ENCODE measurements around the gene NME5. TPM values are rescaled to one million over a fixed set of nuclear protein-coding genes. Genes with fewer than 3 reads are reported as not detected.
A peak's percentile ranks its signal among the peaks of the same experiment; 100 is the strongest.
"Not testable (repeated sequence)": the region's sequence is repeated elsewhere in the genome, so short reads cannot be mapped to it uniquely, and the experiment has no call there.

NME5 gene
- 13.0 TPM for total RNA-seq

- no peak for FAIRE-seq
Observed at GRCh38 chr5:138138949-138139780, at the start of gene NME5. Gene NME5, minus strand, starts transcription at chr5:138139428. Its CDS starts 648 bp downstream, at chr5:138138780.

GRCh38 chr5:138188626-138189025, 49.4 kb upstream of the NME5 start:
- DNase-seq (ENCODE audit: low spot score in 2 of 2) (no peak), FAIRE-seq (no peak)

More at GRCh38 chr5:138138949-138139780, at the start of gene NME5:
- peak; percentile 52 to 57 for DNase-seq (ENCODE audit: low spot score in 2 of 2)

DNA sequence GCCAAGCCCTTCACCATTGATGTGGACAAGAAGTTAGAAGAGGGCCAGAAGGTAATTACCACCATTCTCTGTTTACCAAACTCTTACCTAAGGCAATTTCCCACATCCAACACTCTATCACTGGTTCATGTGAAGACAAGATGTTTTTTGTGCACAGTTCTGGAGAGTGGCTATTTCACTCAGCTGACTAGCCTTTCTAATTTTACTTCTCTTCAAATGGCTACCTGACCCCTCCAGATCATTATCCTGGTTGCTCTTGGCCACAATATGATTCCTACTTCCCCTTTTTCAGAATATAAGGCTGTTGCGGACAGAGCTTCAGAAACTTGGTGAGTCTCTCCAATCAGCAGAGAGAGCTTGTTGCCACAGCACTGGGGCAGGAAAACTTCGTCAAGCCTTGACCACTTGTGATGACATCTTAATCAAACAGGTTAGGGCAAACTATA, 46.8 kb upstream of the NME5 start:
- DNase-seq (ENCODE audit: low spot score in 2 of 2) (no peak), FAIRE-seq (no peak)

- no peak for DNase-seq (ENCODE audit: low spot score in 2 of 2)
- FAIRE-seq, result no peak
Observed at GRCh38 chr5:138182808-138183207, 43.6 kb upstream of the NME5 start.

GRCh38 chr5:138180841-138181240, 41.6 kb upstream of the NME5 start:
- DNase-seq (ENCODE audit: low spot score in 2 of 2) (no peak), FAIRE-seq (no peak)

DNA sequence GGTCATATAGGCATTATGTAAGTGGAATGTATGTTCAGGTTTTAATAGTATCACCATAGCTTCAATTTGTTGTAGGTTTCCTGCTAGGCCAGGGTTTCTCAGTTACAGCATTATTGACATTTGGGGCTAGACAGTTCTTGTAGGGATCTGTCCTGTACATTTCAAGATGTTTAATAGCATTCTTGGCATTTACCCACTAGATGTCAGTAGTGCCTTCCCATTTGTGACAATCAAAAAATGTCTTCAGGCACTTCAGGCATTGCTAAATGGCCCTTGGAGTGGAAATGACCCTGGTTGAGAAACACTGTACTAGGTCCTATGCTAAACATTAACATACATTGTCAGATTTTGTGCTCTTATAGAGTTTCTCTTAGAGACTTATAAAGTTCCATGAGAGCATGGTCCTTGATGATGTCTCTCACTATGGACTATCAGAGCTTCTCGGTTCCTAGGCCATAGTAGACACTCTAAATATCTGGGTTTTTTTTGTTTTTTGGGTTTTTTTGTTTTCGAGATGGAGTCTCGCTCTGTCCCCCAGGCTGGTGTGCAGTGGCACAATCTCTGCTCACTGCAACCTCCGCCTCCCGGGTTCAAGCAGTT, 41.1 kb upstream of the NME5 start:
- FAIRE-seq (no peak), DNase-seq (ENCODE audit: low spot score in 2 of 2) (no peak)

GRCh38 chr5:138179277-138179857, 40.1 kb upstream of the NME5 start:
- FAIRE-seq (no peak), DNase-seq (ENCODE audit: low spot score in 2 of 2) (no peak)

DNA sequence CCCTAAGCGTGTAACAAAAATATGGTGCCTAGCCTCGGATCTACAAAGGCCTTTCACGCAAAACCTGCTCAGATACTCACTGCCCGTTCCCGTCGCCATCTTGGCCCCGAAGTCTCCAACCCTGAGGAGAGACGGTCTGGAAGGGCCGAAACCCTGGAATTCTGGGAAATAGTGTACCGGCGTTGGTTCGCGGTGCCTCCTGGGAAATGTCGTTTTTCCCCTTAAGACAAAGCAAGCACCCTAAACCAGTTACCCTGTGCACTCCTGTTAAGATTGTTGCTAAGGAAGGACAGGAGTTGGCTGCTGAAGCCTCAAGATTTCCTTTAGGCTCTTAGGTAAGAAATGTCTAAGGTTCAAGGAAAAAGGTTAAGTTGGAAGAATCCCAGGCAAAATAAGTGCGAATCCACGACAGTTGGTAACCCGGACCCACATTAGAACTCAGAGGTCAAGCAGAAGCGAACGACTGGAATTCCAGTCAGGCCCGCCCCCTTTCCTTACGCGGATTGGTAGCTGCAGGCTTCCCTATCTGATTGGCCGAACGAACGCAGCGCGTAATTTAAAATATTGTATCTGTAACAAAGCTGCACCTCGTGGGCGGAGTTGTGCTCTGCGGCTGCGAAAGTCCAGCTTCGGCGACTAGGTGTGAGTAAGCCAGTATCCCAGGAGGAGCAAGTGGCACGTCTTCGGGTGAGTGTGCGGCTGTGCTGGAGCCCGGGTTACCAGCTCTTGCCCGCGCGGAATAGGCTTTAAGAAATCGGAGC, 39.5 kb upstream of the NME5 start, which contains the start of the genes BRD8 and KIF20A:
Gene BRD8 (minus strand): TSS at position 115 of the 761 bp plus-strand sequence. CDS start 16 bp downstream, at position 99.
Gene KIF20A (plus strand): TSS at position 597 of the 761 bp plus-strand sequence. CDS start 569 bp downstream, outside the sequence.
- DNase-seq (ENCODE audit: low spot score in 2 of 2) (peak; percentile 75 to 90), FAIRE-seq (peak; percentile 62)

DNA sequence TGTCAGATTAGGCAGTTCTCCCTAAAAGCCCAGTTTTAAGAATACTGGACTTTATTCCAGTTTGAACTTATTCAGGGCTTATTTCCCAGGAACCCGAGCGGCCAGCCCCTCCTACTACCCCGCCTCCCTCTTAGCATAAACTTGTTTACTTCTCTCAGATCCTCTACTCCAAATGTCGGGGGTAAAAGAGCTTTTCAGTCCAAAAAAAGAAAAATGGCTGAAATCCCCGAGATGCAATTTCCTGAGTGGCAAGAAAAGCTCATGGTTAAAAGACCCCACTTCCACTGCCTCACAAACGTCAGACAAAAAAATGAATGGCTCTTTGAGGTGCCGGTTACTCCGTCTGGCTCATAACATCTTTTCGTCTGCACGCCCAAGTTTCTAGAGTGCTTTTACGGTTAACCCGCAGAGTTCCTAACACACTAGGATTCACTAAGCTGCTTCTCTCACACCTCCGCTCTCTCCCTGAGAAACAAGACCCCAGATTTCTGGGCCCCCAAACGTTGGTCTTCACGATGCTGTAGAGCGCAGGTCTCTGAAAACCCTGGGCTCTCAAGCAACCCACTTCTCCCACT, 38.8 kb upstream of the NME5 start:
- no peak for FAIRE-seq
- DNase-seq (ENCODE audit: low spot score in 2 of 2), result peak in 1 of 2 donors; percentile 27

- no peak for FAIRE-seq
- no peak for DNase-seq (ENCODE audit: low spot score in 2 of 2)
Observed at GRCh38 chr5:138170299-138170698, 31.1 kb upstream of the NME5 start.

GRCh38 chr5:138169124-138169523, 29.9 kb upstream of the NME5 start:
- FAIRE-seq (no peak), DNase-seq (ENCODE audit: low spot score in 2 of 2) (no peak)

DNA sequence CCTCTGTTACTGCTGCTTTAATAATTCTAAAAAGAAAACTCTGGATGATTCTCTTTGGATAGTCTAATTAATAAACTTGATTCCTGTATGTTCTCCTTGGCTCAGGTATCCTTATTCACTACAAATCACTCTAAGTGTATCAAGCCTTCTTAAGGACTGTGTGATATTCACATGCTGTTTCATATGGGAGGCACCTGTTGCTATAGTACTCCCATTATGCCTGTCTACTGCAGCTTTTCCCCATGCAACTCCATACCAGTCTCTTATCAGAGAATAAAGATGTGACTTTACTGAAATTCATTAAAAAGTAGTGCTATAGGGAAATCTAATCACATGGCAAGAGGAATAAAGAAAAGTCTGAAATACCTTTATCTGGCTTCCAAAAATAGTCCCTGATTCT, 24.5 kb upstream of the NME5 start:
- no peak for DNase-seq (ENCODE audit: low spot score in 2 of 2)
- FAIRE-seq, result no peak

DNA sequence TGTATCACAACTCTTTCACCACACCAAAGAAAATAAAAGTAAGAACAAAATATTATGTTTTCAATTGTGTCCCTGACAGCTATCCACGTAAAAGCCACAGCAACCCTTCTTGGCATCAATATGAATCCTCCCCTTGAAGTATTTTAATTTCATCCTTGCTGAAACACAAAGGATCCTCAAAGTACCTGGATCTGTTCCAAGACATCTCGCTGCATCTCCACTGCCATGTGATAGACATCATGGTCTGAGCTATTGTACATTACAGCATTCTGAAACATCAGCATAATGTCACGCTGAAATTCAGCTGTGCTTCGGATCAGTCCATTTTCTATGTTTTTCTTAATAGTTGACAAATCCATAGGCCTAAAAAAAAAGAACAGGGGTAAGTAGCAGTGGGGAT, 21.5 kb upstream of the NME5 start:
- FAIRE-seq, result no peak
- DNase-seq (ENCODE audit: low spot score in 2 of 2), result no peak

DNA sequence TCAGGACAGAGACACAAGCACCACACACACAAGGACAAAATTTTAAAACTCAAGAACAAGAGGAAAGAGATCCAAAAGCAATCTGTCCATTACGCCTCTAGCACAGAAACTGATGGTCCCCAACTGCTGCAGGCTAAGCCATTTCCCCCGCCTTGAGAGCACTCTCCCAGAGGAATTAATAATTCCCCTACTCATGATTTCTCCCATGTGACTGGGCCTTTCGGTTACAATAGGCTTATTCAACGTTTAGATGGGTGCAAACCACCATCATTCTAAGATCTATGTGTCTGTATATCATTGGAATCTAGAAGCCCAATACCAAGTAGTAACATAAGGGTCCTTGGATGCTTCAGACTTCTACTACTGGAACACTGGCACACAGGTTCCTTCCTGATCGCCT, 20.4 kb upstream of the NME5 start:
- no peak for DNase-seq (ENCODE audit: low spot score in 2 of 2)

DNA sequence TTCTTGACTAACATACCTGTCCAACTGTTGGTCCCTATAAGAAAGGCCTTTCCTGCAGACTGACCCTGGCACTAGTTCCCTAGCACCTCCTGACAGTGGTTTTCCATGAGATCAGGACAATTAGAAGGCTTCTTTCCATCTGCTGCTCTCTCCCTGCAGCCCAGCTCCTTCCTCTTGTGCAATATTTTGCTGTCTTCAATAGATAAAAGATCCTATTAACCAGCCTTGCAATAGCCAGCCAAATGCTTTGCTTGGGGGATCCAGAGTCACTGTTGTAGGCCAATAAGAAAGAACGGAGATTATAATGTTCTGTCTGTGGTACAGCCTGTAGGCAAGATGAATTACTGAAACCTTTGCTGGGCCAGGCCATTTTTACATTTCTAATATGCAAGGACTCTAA, 18.4 kb upstream of the NME5 start:
- no peak for FAIRE-seq

More for the DNA sequence above, 20.4 kb upstream of the NME5 start:
- no peak for FAIRE-seq

GRCh38 chr5:138155977-138156376, 16.7 kb upstream of the NME5 start:
- FAIRE-seq; DNase-seq (ENCODE audit: low spot score in 2 of 2): not testable (repeated sequence)

More for the DNA sequence above, 18.4 kb upstream of the NME5 start:
- no peak for DNase-seq (ENCODE audit: low spot score in 2 of 2)

DNA sequence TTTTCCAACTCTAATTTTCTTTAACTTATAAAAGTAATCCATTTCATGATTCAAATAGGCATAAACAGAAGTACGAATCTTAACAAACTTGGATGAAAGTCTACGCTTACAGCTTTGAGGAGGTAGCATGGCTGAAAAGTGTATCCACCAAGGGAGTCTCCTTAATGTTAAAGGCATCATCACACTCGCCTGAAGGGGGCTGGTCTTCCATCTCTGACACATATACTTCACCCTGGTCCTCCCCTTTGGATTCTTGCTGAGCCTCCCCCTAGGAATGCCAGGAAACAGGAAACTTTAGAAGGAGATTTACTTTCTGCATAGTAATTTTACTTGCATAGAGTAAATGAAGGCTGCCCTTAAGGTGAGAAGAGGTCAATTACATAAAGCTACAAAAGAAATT, 10.3 kb upstream of the NME5 start:
- no peak for FAIRE-seq

DNA sequence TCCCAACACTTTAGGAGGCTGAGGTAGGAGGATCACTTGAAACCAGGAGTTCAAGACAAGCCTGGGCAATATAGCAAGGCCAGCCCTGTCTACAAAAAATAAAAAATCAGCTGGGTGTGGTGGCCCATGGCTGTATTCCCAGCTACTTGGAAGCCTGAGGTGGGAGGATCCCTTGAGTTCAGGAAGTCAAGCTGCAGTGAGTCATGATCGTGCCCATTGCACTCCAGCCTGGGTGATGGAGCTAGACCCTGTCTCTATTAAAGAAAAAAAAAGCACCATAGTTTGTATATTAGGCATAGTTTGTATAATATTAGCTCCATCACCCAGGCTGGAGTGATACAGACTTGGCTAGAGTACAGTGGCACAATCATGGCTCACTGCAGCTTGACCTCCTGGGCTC, 9.6 kb upstream of the NME5 start:
- no peak for FAIRE-seq
- no peak for DNase-seq (ENCODE audit: low spot score in 2 of 2)

More for the DNA sequence above, 10.3 kb upstream of the NME5 start:
- DNase-seq (ENCODE audit: low spot score in 2 of 2), result no peak

DNA sequence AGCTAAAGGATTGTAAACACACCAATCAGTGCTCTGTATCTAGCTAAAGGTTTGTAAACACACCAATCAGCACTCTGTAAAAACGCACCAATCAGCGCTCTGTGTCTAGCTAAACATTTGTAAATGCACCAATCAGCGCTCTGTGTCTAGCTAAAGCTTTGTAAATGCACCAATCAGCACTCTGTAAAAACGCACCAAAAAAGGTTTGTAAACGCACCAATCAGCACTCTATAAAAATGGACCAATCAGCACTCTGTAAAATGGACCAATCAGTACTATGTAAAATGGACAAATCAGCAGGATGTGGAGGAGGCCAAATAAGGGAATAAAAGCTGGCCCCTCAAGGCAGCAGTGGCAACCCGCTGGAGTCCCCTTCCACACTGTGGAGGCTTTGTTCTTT, 4.3 kb upstream of the NME5 start:
- FAIRE-seq; DNase-seq (ENCODE audit: low spot score in 2 of 2): not testable (repeated sequence)

DNA sequence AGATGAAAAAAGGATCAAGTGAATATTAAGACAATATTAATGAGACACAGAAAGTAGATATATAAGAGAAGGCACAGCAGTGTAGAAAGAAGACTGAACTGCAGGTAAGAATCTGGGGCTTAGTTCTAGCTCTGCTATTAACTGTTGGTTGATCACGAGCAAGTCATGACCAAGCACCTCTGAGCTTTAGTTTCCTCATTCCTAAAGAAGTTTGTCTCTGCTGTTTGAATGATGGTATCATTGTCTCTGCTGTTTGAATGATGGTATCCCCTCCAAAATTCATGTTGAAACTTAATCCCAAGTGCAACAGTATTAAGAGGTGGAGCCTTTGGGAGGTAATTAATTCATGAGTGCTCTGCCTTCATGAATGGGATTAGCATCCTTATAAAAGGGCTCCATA, 2.5 kb upstream of the NME5 start:
- FAIRE-seq (no peak), DNase-seq (ENCODE audit: low spot score in 2 of 2) (no peak)

All from frontal cortex (tissue), 4 donors.